ENCODE results near the gene RAB7B.

Gene RAB7B

GRCh38 chr1:205971082-205971481, 32.1 kb downstream of the RAB7B start:
- H3K4me3 ChIP-seq (ENCODE audit: low read depth, low read length) = no peak overlapping the region
- no peak for DNase-seq (ENCODE audit: low read depth)
- TF ChIP-seq CTCF (IDR thresholded peaks at IDR 0.05; ENCODE audit: low read depth, low read length, missing control alignments) = no peak

DNA sequence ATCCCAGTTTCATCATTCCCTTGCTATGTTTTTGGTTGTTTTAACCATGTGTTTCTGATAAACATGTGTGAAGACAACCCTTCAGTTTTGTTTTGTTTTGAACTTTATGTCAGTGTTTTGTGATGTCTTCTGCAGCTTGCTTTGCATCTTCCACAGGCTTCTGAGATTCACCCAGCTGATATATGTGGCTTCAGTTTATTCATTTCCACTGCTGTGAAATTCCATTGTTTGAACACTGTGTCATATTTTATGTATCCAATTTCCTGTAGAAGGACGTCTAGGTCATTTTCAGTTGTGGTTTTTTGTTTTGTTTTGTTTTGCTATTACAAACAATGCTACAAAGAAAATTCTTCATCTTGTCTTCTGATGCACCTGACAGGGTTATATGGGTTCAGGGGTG, 32.7 kb downstream of the RAB7B start:
- no peak for DNase-seq (ENCODE audit: low read depth)
- no peak for TF ChIP-seq CTCF (IDR thresholded peaks at IDR 0.05; ENCODE audit: low read depth, low read length, missing control alignments)
- no peak overlapping the region for H3K4me3 ChIP-seq (ENCODE audit: low read depth, low read length)

- no peak for TF ChIP-seq CTCF (IDR thresholded peaks at IDR 0.05; ENCODE audit: low read depth, low read length, missing control alignments)
- DNase-seq (ENCODE audit: low read depth) = no peak
- H3K4me3 ChIP-seq (ENCODE audit: low read depth, low read length) = no peak overlapping the region
Observed at GRCh38 chr1:205969229-205969628, 34.0 kb downstream of the RAB7B start.

DNA sequence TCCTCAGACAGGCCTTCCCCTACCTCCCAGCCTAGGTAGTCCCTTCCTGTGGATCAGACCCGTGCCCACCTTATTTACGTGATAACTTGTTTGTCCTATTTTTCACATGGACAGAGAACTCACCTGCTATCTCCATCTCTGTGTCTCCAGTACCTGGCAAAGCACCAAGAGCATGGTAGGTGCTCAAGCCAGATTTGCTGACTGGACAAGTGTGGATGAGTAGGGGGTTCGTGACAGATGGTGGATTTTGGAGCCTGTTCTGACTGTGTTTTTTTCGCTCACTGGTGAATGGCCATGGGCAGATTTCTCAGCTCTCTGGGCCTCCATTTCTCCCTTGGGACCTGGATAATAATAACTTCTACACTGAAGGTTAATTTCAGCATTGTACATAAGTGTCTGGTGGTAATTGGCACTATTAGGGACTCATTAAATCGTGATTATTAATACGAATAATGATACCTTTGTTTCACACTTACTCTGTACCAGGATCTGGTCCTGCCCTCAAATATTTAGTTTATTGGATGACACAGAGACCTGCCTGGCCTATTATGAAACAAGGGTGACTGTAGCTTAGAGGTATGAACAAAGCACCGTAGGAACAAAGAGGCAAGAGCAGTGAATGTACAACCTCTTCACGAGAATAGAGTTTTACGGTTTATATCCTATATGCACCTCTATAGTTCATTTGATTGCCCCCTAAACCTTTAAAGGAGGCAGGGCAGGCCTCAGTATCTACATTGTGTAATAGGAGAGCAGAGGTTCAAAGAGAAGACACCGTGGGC, 35.5 kb downstream of the RAB7B start:
- no peak overlapping the region for H3K4me3 ChIP-seq (ENCODE audit: low read depth, low read length)
- DNase-seq (ENCODE audit: low read depth) = no peak
- TF ChIP-seq CTCF (IDR thresholded peaks at IDR 0.05; ENCODE audit: low read depth, low read length, missing control alignments) = no peak

- H3K4me3 ChIP-seq (ENCODE audit: low read depth, low read length) = no peak overlapping the region
- TF ChIP-seq CTCF (IDR thresholded peaks at IDR 0.05; ENCODE audit: low read depth, low read length, missing control alignments) = no peak
- no peak for DNase-seq (ENCODE audit: low read depth)
Observed at GRCh38 chr1:205965036-205965884, 37.9 kb downstream of the RAB7B start.

GRCh38 chr1:205963352-205964155, 39.6 kb downstream of the RAB7B start:
- H3K4me3 ChIP-seq (ENCODE audit: low read depth, low read length) = no peak overlapping the region
- no peak for DNase-seq (ENCODE audit: low read depth)
- TF ChIP-seq CTCF (IDR thresholded peaks at IDR 0.05; ENCODE audit: low read depth, low read length, missing control alignments) = no peak

Measured in GM12864 (cell line).